ENCODE data around the gene RANBP10.

The RANBP10 gene

GRCh38 chr16:67825119-67825518, 18.8 kb upstream of the RANBP10 start:
- DNase-seq: no peak

- no peak for DNase-seq
These were observed 16.2 kb upstream of the RANBP10 start for GRCh38 chr16:67822511-67822910.

GRCh38 chr16:67820608-67821259, 14.4 kb upstream of the RANBP10 start:
- no peak for DNase-seq

GRCh38 chr16:67814567-67814966, 8.2 kb upstream of the RANBP10 start:
- no peak for DNase-seq

- DNase-seq: no peak
These were observed 5.5 kb upstream of the RANBP10 start for GRCh38 chr16:67811899-67812298.

- no peak for DNase-seq
These were observed 855 bp upstream of the RANBP10 start for GRCh38 chr16:67807148-67807682.

- no peak for DNase-seq
These were observed 487 bp downstream of the RANBP10 start for GRCh38 chr16:67805718-67806427.

- DNase-seq: no peak
These were observed 1.4 kb downstream of the RANBP10 start for GRCh38 chr16:67804853-67805542.

- no peak for DNase-seq
These were observed 2.5 kb downstream of the RANBP10 start for GRCh38 chr16:67803894-67804293.

- peak; percentile 53 for DNase-seq
These were observed 4.5 kb downstream of the RANBP10 start for GRCh38 chr16:67801883-67802282.

GRCh38 chr16:67801241-67801640, 5.1 kb downstream of the RANBP10 start:
- no peak for DNase-seq

GRCh38 chr16:67800338-67800926, 5.9 kb downstream of the RANBP10 start:
- no peak for DNase-seq

- no peak for DNase-seq
These were observed 10.2 kb downstream of the RANBP10 start for GRCh38 chr16:67796099-67796718.

GRCh38 chr16:67790071-67790470, 16.3 kb downstream of the RANBP10 start:
- no peak for DNase-seq

GRCh38 chr16:67786491-67786890, 19.9 kb downstream of the RANBP10 start:
- no peak for DNase-seq

- no peak for DNase-seq
These were observed 23.0 kb downstream of the RANBP10 start for GRCh38 chr16:67783353-67783725.

GRCh38 chr16:67782567-67783352, 23.6 kb downstream of the RANBP10 start:
- no peak for DNase-seq

GRCh38 chr16:67781565-67781921, 24.8 kb downstream of the RANBP10 start:
- DNase-seq: peak; percentile 3

- DNase-seq: no peak
These were observed 25.4 kb downstream of the RANBP10 start for GRCh38 chr16:67780847-67781564.

GRCh38 chr16:67779256-67780014, 26.9 kb downstream of the RANBP10 start:
- DNase-seq: no peak

- DNase-seq: no peak
These were observed 31.1 kb downstream of the RANBP10 start for GRCh38 chr16:67775273-67775672.

All from CD4-positive, alpha-beta T cell treated with Interleukin-21 for 1 hour (primary cell).